Measurements from ENCODE around the gene MAT2B. TPM values are rescaled to one million over a fixed set of nuclear protein-coding genes. Genes with fewer than 3 reads are reported as not detected.

MAT2B gene
- polyA plus RNA-seq, 1 of the 3 experiments (the other 2 are of a cell fraction) = 30.1 TPM

GRCh38 chr5:163542771-163543170 is 37.4 kb downstream of the MAT2B start:
- 63% methylated on average over 2 of the region's 2 CpGs for WGBS (ENCODE audit: low lambda C conversion rate)
- CTCF ChIA-PET = interaction anchor here (1.1 to 1.5 kb wide), 2 partner anchors 12 to 22 kb away, joined by 3 to 4 read pairs; no protein-coding TSS in a partner anchor

More at GRCh38 chr5:163542771-163543170, 37.4 kb downstream of the MAT2B start:
- Histone ChIP-seq H4K20me1 (ENCODE audit: insufficient read depth) (no peaks in the 10 kb centered on the region), H3F3A (replicated peaks; ENCODE audit: insufficient read depth) (no peaks in the 10 kb centered on the region), H3K9me2 (no peaks in the 10 kb centered on the region), H3K36me3 (replicated peaks in 1 of 2; ENCODE audit: control insufficient read depth in 1 of 2, insufficient read depth in 2 of 2, low read length in 1 of 2) (no peaks in the 10 kb centered on the region), H3K4me1 (ENCODE audit: control insufficient read depth in 1 of 2, insufficient read depth in 2 of 2, low read depth in 1 of 2, low read length in 1 of 2) (peaks cover 0 to 15% of the 10 kb centered on the region in 2 experiments; a peak in 2 of 4 replicates), H2AFZ (ENCODE audit: low read depth) (no peak overlapping the region), H3K79me2 (ENCODE audit: insufficient read depth) (no peaks in the 10 kb centered on the region), H3K4me2 (no peak overlapping the region), H3K27ac (ENCODE audit: low read depth in 2 of 2, low read length in 1 of 2) (no peak overlapping the region), H3K4me3 (ENCODE audit: low read depth in 2 of 2, low read length in 1 of 2) (no peak overlapping the region), H3K9me3 (no peaks in the 10 kb centered on the region), H3K27me3 (ENCODE audit: insufficient read depth) (no peaks in the 10 kb centered on the region), H3K9ac (no peak overlapping the region)
- no peak for DNase-seq
- POLR2A ChIA-PET = no interaction called here
- TF ChIP-seq NFIC (IDR thresholded peaks at IDR 0.05; ENCODE audit: borderline replicate concordance) (no peak), RXRA (IDR thresholded peaks at IDR 0.05; ENCODE audit: borderline replicate concordance, low read depth) (no peak), SIN3A (IDR thresholded peaks at IDR 0.05; ENCODE audit: borderline replicate concordance, low read depth, low read length) (no peak), POLR2AphosphoS5 (IDR thresholded peaks at IDR 0.05; ENCODE audit: low read depth, low read length) (no peak), CTCF (IDR thresholded peaks at IDR 0.05) (no peak), TAF1 (IDR thresholded peaks at IDR 0.05; ENCODE audit: borderline replicate concordance, low read depth, low read length) (no peak), MEF2A (IDR thresholded peaks at IDR 0.05; ENCODE audit: borderline replicate concordance, low read depth) (no peak), REST (IDR thresholded peaks at IDR 0.05; ENCODE audit: low read depth, low read length) (no peak), ELF1 (IDR thresholded peaks at IDR 0.05) (no peak), NRF1 (IDR thresholded peaks at IDR 0.05; ENCODE audit: low read depth, low read length) (no peak), EZH2phosphoT487 (IDR thresholded peaks at IDR 0.05; ENCODE audit: borderline replicate concordance, low read depth) (no peak), ZBTB33 (IDR thresholded peaks at IDR 0.05; ENCODE audit: borderline replicate concordance, low read depth) (no peak), YY1 (IDR thresholded peaks at IDR 0.05; ENCODE audit: low read depth) (no peak), MXI1 (IDR thresholded peaks at IDR 0.05; ENCODE audit: low read depth, low read length) (no peak), RAD21 (IDR thresholded peaks at IDR 0.05; ENCODE audit: low read length) (no peak), RCOR1 (IDR thresholded peaks at IDR 0.05; ENCODE audit: low read length) (no peak), EP300 (IDR thresholded peaks at IDR 0.05; ENCODE audit: borderline replicate concordance in 1 of 2, low read depth in 1 of 2, low read length in 1 of 2) (no peak), SMC3 (IDR thresholded peaks at IDR 0.05; ENCODE audit: low read depth, low read length) (no peak), IRF3 (IDR thresholded peaks at IDR 0.05; ENCODE audit: low read depth, low read length) (no peak)

All from SK-N-SH (cell line).